H9 (cell line): ENCODE data around the gene PYGB. TPM values are rescaled to one million over a fixed set of nuclear protein-coding genes. Genes with fewer than 3 reads are reported as not detected.

Experiments used
- DNase-seq: peaks from one replicate; pipeline ENCODE4 v3.0.0-alpha.2; 2017
- H2AFZ ChIP-seq: one replicate; pipeline ENCODE4 v1.6.1; 2013; ENCODE audit warnings: mild to moderate bottlenecking, low read length, control low read depth, moderate library complexity
- H2AK5ac ChIP-seq: 2 replicates; pipeline ENCODE4 v1.6.1; 2013; ENCODE audit warnings: low read length, control low read depth, mixed read lengths; ENCODE audit not compliant: insufficient read length
- H2BK120ac ChIP-seq: one replicate; pipeline ENCODE4 v1.6.1; 2013; ENCODE audit warnings: low read depth, mild to moderate bottlenecking, low read length, control low read depth, inconsistent platforms; ENCODE audit not compliant: poor library complexity, severe bottlenecking
- H2BK12ac ChIP-seq: 2 replicates; pipeline ENCODE4 v1.6.1; 2013; ENCODE audit warnings: low read length, control low read depth, mixed read lengths, low read depth; ENCODE audit not compliant: insufficient read length
- H2BK15ac ChIP-seq: 2 replicates; pipeline ENCODE4 v1.6.1; 2013; ENCODE audit warnings: low read depth, low read length, control low read depth
- H2BK20ac ChIP-seq: one replicate; pipeline ENCODE4 v1.6.1; 2013; ENCODE audit warnings: low read depth, mild to moderate bottlenecking, low read length, control low read depth, inconsistent platforms; ENCODE audit not compliant: poor library complexity, severe bottlenecking
- H2BK5ac ChIP-seq: 2 replicates; pipeline ENCODE4 v1.6.1; 2013; ENCODE audit warnings: low read length, control low read depth, mixed read lengths; ENCODE audit not compliant: insufficient read length
- H3K14ac ChIP-seq: 2 replicates; pipeline ENCODE4 v1.6.1; 2013; ENCODE audit warnings: low read length, control low read depth; ENCODE audit not compliant: insufficient read depth
- H3K18ac ChIP-seq: 2 replicates; pipeline ENCODE4 v1.6.1; 2013; ENCODE audit warnings: low read depth, mild to moderate bottlenecking, mixed read lengths, low read length, control low read depth; ENCODE audit not compliant: insufficient read length
- H3K23ac ChIP-seq: 2 replicates; pipeline ENCODE4 v1.6.1; 2013; ENCODE audit warnings: low read length, control low read depth, mixed read lengths, low read depth; ENCODE audit not compliant: insufficient read length
- H3K23me2 ChIP-seq: 2 replicates; pipeline ENCODE4 v1.6.1; 2013; ENCODE audit warnings: low read depth, mild to moderate bottlenecking, mixed read lengths, low read length, control low read depth; ENCODE audit not compliant: insufficient read length, poor library complexity, severe bottlenecking
- H3K27ac ChIP-seq: 2 replicates; pipeline ENCODE4 v1.5.1; 2013; ENCODE audit warnings: low read length, control low read depth, mixed read lengths, low read depth; ENCODE audit not compliant: insufficient read length
- H3K27me3 ChIP-seq: 2 replicates; pipeline ENCODE4 v1.6.1; 2013; ENCODE audit warnings: low read length, control low read depth, inconsistent platforms; ENCODE audit not compliant: insufficient read depth
- H3K4ac ChIP-seq: 2 replicates; pipeline ENCODE4 v1.6.1; 2013; ENCODE audit warnings: low read depth, mild to moderate bottlenecking, control low read depth, inconsistent platforms, low read length, moderate library complexity
- H3K4me1 ChIP-seq: 2 replicates; pipeline ENCODE4 v1.6.1; 2013; ENCODE audit warnings: low read length, control low read depth, inconsistent platforms; ENCODE audit not compliant: insufficient read depth
- H3K4me2 ChIP-seq: 2 replicates; pipeline ENCODE4 v1.6.1; 2013; ENCODE audit warnings: low read length, control low read depth, mixed read lengths; ENCODE audit not compliant: insufficient read length, insufficient read depth
- H3K56ac ChIP-seq: 2 replicates; pipeline ENCODE4 v1.6.1; 2013; ENCODE audit warnings: low read depth, mild to moderate bottlenecking, mixed read lengths, low read length, control low read depth; ENCODE audit not compliant: insufficient read length
- H3K79me1 ChIP-seq: 2 replicates; pipeline ENCODE4 v1.6.1; 2013; ENCODE audit warnings: low read depth, mild to moderate bottlenecking, moderate library complexity, low read length, control low read depth, inconsistent platforms; ENCODE audit not compliant: insufficient read depth, poor library complexity, severe bottlenecking
- H3K79me2 ChIP-seq: 2 replicates; pipeline ENCODE4 v1.6.1; 2013; ENCODE audit warnings: low read length, control low read depth, inconsistent platforms; ENCODE audit not compliant: insufficient read depth
- H3K9ac ChIP-seq: 2 replicates; pipeline ENCODE4 v1.6.1; 2013; ENCODE audit warnings: low read length, control low read depth, mixed read lengths; ENCODE audit not compliant: insufficient read length; ENCODE audit errors: extremely low read depth
- H3K9me3 ChIP-seq: one replicate; pipeline ENCODE4 v1.6.1; 2013; ENCODE audit warnings: low read depth, low read length, inconsistent platforms; ENCODE audit not compliant: control insufficient read depth
- H3T11ph ChIP-seq: one replicate; pipeline ENCODE4 v1.6.1; 2013; ENCODE audit warnings: mild to moderate bottlenecking, low read length, control low read depth, inconsistent platforms
- H4K20me1 ChIP-seq: one replicate; pipeline ENCODE4 v1.6.1; 2013; ENCODE audit not compliant: control insufficient read depth, insufficient read length, insufficient read depth
- H4K5ac ChIP-seq: 2 replicates; pipeline ENCODE4 v1.6.1; 2013; ENCODE audit warnings: low read depth, mild to moderate bottlenecking, mixed read lengths, low read length, control low read depth; ENCODE audit not compliant: insufficient read length
- H4K8ac ChIP-seq: replicated peaks from 2 replicates; pipeline ENCODE4 v1.6.1; 2013; ENCODE audit warnings: low read length, control low read depth, mixed read lengths, low read depth; ENCODE audit not compliant: insufficient read length
- H4K91ac ChIP-seq: 2 replicates; pipeline ENCODE4 v1.6.1; 2013; ENCODE audit warnings: low read depth, mild to moderate bottlenecking, moderate library complexity, mixed read lengths, low read length, control low read depth; ENCODE audit not compliant: insufficient read length
- H3K27ac Mint-ChIP-seq, 3 experiments: 2 replicates in 2 of 3; 3 replicates in 1 of 3; pipeline ENCODE4 v1.8.0; 2020 to 2021; ENCODE audit warnings: mixed read lengths in 3 of 3, mild to moderate bottlenecking in 1 of 3, moderate library complexity in 1 of 3
- H3K27me3 Mint-ChIP-seq: 2 replicates; pipeline ENCODE4 v1.8.0; 2021; ENCODE audit warnings: low read depth, mild to moderate bottlenecking, moderate library complexity, mixed read lengths
- H3K36me3 Mint-ChIP-seq, 3 experiments: 2 replicates in 2 of 3; 3 replicates in 1 of 3; pipeline ENCODE4 v1.8.0; 2020 to 2021; ENCODE audit warnings: low read depth in 3 of 3, mixed read lengths in 3 of 3; ENCODE audit not compliant: insufficient read depth in 1 of 3
- H3K4me1 Mint-ChIP-seq, 2 experiments: 2 replicates each; pipeline ENCODE4 v1.8.0; 2020; ENCODE audit warnings: mixed read lengths in 2 of 2
- H3K4me3 Mint-ChIP-seq, 2 experiments: 2 replicates in 1 of 2; 3 replicates in 1 of 2; pipeline ENCODE4 v1.8.0; 2020 to 2021; ENCODE audit warnings: mild to moderate bottlenecking in 2 of 2, mixed read lengths in 2 of 2, moderate library complexity in 1 of 2
- H3K9me3 Mint-ChIP-seq, 2 experiments: 2 replicates in 1 of 2; 3 replicates in 1 of 2; pipeline ENCODE4 v1.8.0; 2020; ENCODE audit warnings: mild to moderate bottlenecking in 2 of 2, mixed read lengths in 2 of 2, moderate library complexity in 1 of 2
- WGBS: extraction: QIAGEN DNeasy Blood & Tissue Kit; methylation state at CpG from one replicate; pipeline ENCODE4 v1.1.7; 2013; ENCODE audit warnings: missing lambda C conversion rate, low lambda C conversion rate, mixed read lengths; ENCODE audit not compliant: insufficient read length; ENCODE audit errors: extremely low coverage; 5-methylcytosine and 5-hydroxymethylcytosine counted together
- total RNA-seq: library from RNA; stranded (reverse); gene quantifications from 2 replicates; pipeline ENCODE4 v1.2.1, GENCODE V29; 2021
- TF ChIP-seq, protein P1 (sequence below): fragments of 200-600 bp; sonication (generic); conservative IDR thresholded peaks from 3 replicates; pipeline ENCODE4 v1.8.0; 2021; ENCODE audit warnings: antibody characterized with exemption, mild to moderate bottlenecking

Gene PYGB
- total RNA-seq, 1 experiment from 2014 or later, result 46.9 TPM

GRCh38 chr20:25271486-25272222 lies 23.8 kb downstream of the PYGB start:
- no peak for DNase-seq
- no peaks in the 10 kb centered on the region for H4K20me1 ChIP-seq
- no peak overlapping the region; a peak in 1 of 7 replicates for H3K27ac Mint-ChIP-seq

More at GRCh38 chr20:25271486-25272222, 23.8 kb downstream of the PYGB start:
- Mint-ChIP-seq H3K9me3 (no peaks in the 10 kb centered on the region; a peak in 1 of 5 replicates), H3K36me3 (peaks cover 26 to 64% (median 42%) of the 10 kb centered on the region in 3 experiments), H3K4me1 (no peaks in the 10 kb centered on the region), H3K4me3 (no peak overlapping the region), H3K27me3 (no peaks in the 10 kb centered on the region)
- no peak overlapping the region for H3K9ac ChIP-seq
- no peak overlapping the region for H3K14ac ChIP-seq
- H4K8ac ChIP-seq, result no peak overlapping the region
- H3K27ac ChIP-seq, result no peak overlapping the region
- H3K4me1 ChIP-seq, result no peaks in the 10 kb centered on the region
- no CpG with 5 or more reads among the region's 13 CpGs for WGBS
- no peak overlapping the region for H3K23ac ChIP-seq
- no peak overlapping the region for H3K18ac ChIP-seq
- H2BK12ac ChIP-seq, result no peak overlapping the region
- H3K23me2 ChIP-seq, result no peaks in the 10 kb centered on the region
- H2BK120ac ChIP-seq, result no peak overlapping the region
- H2BK15ac ChIP-seq, result no peak overlapping the region
- no peak overlapping the region for H2AK5ac ChIP-seq
- no peak overlapping the region for H3K56ac ChIP-seq
- H3K27me3 ChIP-seq, result no peaks in the 10 kb centered on the region
- H3K4ac ChIP-seq, result no peak overlapping the region
- no peaks in the 10 kb centered on the region for H3K79me2 ChIP-seq
- H4K91ac ChIP-seq, result no peak overlapping the region
- no peak overlapping the region for H3K4me2 ChIP-seq
- no peak overlapping the region for H4K5ac ChIP-seq
- H3K9me3 ChIP-seq, result no peaks in the 10 kb centered on the region
- TF ChIP-seq, protein P1, sequence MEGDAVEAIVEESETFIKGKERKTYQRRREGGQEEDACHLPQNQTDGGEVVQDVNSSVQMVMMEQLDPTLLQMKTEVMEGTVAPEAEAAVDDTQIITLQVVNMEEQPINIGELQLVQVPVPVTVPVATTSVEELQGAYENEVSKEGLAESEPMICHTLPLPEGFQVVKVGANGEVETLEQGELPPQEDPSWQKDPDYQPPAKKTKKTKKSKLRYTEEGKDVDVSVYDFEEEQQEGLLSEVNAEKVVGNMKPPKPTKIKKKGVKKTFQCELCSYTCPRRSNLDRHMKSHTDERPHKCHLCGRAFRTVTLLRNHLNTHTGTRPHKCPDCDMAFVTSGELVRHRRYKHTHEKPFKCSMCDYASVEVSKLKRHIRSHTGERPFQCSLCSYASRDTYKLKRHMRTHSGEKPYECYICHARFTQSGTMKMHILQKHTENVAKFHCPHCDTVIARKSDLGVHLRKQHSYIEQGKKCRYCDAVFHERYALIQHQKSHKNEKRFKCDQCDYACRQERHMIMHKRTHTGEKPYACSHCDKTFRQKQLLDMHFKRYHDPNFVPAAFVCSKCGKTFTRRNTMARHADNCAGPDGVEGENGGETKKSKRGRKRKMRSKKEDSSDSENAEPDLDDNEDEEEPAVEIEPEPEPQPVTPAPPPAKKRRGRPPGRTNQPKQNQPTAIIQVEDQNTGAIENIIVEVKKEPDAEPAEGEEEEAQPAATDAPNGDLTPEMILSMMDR, result no peak
- no peak overlapping the region for H2BK20ac ChIP-seq
- no peak overlapping the region for H2BK5ac ChIP-seq
- no peak overlapping the region for H3T11ph ChIP-seq
- no peak overlapping the region for H2AFZ ChIP-seq
- H3K79me1 ChIP-seq, result no peaks in the 10 kb centered on the region
